Skeletal muscle tissue (tissue), 4 donors: ENCODE measurements around the gene SMARCD1. TPM values are rescaled to one million over a fixed set of nuclear protein-coding genes. Genes with fewer than 3 reads are reported as not detected.

Experiments
- H3K27ac ChIP-seq: one replicate; pipeline ENCODE4 v1.7.0; 2013; ENCODE audit warnings: mild to moderate bottlenecking, low read depth, low read length, inconsistent platforms
- H3K27me3 ChIP-seq, 3 donors: one replicate each; pipeline ENCODE4 v1.7.0; 2013; ENCODE audit warnings: low read length in 3 of 3; ENCODE audit not compliant: control insufficient read depth in 3 of 3, insufficient read depth in 3 of 3
- H3K36me3 ChIP-seq, 3 donors: one replicate each; pipeline ENCODE4 v1.7.0; 2013; ENCODE audit warnings: low read length in 3 of 3; ENCODE audit not compliant: control insufficient read depth in 3 of 3, insufficient read depth in 3 of 3
- H3K4me1 ChIP-seq, 3 donors: one replicate each; pipeline ENCODE4 v1.7.0; 2013; ENCODE audit warnings: low read length in 3 of 3, mild to moderate bottlenecking in 3 of 3; ENCODE audit not compliant: control insufficient read depth in 3 of 3, insufficient read depth in 3 of 3
- H3K4me3 ChIP-seq, 3 donors: one replicate each; pipeline ENCODE4 v1.7.0; 2013; ENCODE audit warnings: low read length in 3 of 3
- H3K9ac ChIP-seq, 3 donors: one replicate each; pipeline ENCODE4 v1.7.0; 2013; ENCODE audit warnings: low read length in 3 of 3, mild to moderate bottlenecking in 3 of 3, moderate library complexity in 2 of 3, low read depth in 1 of 3
- H3K9me3 ChIP-seq, 3 donors: one replicate each; pipeline ENCODE4 v1.7.0; 2013; ENCODE audit warnings: low read length in 3 of 3; ENCODE audit not compliant: control insufficient read depth in 3 of 3
- total RNA-seq: library from RNA; depleted of rRNA; stranded (reverse); fragments of >200 nt; gene quantifications from one replicate; pipeline ENCODE4 v1.2.3, GENCODE V29; 2014
- donor health status: Osteomylitis.

The SMARCD1 gene
- total RNA-seq, 1 donor from 2014 or later, result 19.3 TPM

DNA sequence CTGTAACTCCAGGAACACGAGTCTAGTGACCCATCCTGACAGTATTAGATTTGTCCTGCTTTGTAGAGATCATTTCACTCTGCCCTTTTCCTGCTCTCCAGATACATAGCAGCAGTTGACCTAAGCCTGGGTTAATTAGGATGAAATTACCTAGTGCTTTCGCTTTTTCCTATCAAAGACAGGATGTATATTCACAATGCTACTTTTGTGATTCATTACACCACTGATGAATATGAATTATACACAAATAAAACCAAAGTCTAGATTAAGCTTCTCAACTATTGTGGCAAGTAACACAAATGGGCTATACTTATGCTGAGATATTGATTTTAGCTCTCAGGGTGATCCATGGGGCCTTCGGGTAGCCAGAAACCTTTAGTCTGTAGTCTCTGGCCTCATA is 64.2 kb downstream of the SMARCD1 start:
- Histone ChIP-seq H3K4me1 (peaks cover 0 to 5% (median 5%) of the 10 kb centered on the region in 3 donors), H3K4me3 (no peak overlapping the region), H3K9ac (no peak overlapping the region), H3K9me3 (no peaks in the 10 kb centered on the region), H3K27me3 (no peaks in the 10 kb centered on the region), H3K27ac (no peak overlapping the region), H3K36me3 (no peaks in the 10 kb centered on the region)

Other genes starting within 250 kb of the SMARCD1 start
- 6.8 TPM for gene BCDIN3D, start 242.2 kb upstream of the SMARCD1 start, total RNA-seq
- 1.6 TPM for gene FAIM2, start 181.4 kb upstream of the SMARCD1 start, total RNA-seq
- not detected for gene AQP2, start 134.6 kb upstream of the SMARCD1 start, total RNA-seq
- 1.0 TPM for gene AQP5, start 123.5 kb upstream of the SMARCD1 start, total RNA-seq
- gene AQP6, start 112.4 kb upstream of the SMARCD1 start, total RNA-seq, result 0.52 TPM
- 23.5 TPM for gene RACGAP1, start 59.8 kb upstream of the SMARCD1 start, total RNA-seq
- 2.6 TPM for gene ASIC1, start 27.7 kb upstream of the SMARCD1 start, total RNA-seq
- 104 TPM for gene GPD1, start 18.7 kb downstream of the SMARCD1 start, total RNA-seq
- 37.1 TPM for gene COX14, start 26.9 kb downstream of the SMARCD1 start, total RNA-seq
- 43.8 TPM for gene CERS5, start 82.0 kb downstream of the SMARCD1 start, total RNA-seq
- gene LIMA1, start 198.2 kb downstream of the SMARCD1 start, total RNA-seq, result 54.3 TPM